Measurements from ENCODE around the gene SLC38A3.

Gene SLC38A3

GRCh38 chr3:50251220-50251619, 46.1 kb downstream of the SLC38A3 start:
- Histone ChIP-seq H3K23ac (ENCODE audit: low read depth, low read length, poor library complexity) (no peak overlapping the region), H3K36me3 (replicated peaks in 1 of 2; ENCODE audit: control insufficient read depth in 2 of 2, insufficient read depth in 2 of 2, low read length in 2 of 2) (peaks cover 65 to 78% of the 10 kb centered on the region in 2 donors), H2AFZ (ENCODE audit: low read length) (no peak overlapping the region), H2BK12ac (ENCODE audit: low read length) (no peak overlapping the region), H3K4me1 (ENCODE audit: control insufficient read depth in 2 of 2, insufficient read depth in 1 of 2, low read depth in 1 of 2, low read length in 2 of 2) (peaks cover 14 to 16% of the 10 kb centered on the region in 2 donors), H3K14ac (ENCODE audit: low read length) (no peak overlapping the region), H2BK5ac (ENCODE audit: low read length) (peak overlapping the region; percentile 71), H2BK120ac (ENCODE audit: low read depth, low read length) (no peak overlapping the region), H3K79me1 (ENCODE audit: low read depth, low read length) (peaks cover 53% of the 10 kb centered on the region), H4K91ac (ENCODE audit: low read depth, low read length, poor library complexity) (no peak overlapping the region), H2AK5ac (ENCODE audit: low read depth, low read length) (peak overlapping the region; percentile 27), H3K18ac (ENCODE audit: low read length) (no peak overlapping the region), H2BK15ac (ENCODE audit: low read length) (no peak overlapping the region), H4K8ac (ENCODE audit: low read depth, low read length) (peak overlapping the region; percentile 89), H3K4ac (ENCODE audit: low read length) (no peak overlapping the region), H3K9me3 (replicated peaks in 1 of 2; ENCODE audit: control insufficient read depth in 2 of 2, insufficient read depth in 1 of 2, low read depth in 1 of 2, low read length in 2 of 2) (no peaks in the 10 kb centered on the region), H3K27ac (replicated peaks; ENCODE audit: low read length) (no peak overlapping the region), H3K9ac (ENCODE audit: low read depth, low read length, poor library complexity) (peak overlapping the region; percentile 50), H3K4me3 (ENCODE audit: low read length in 2 of 2) (peak overlapping the region in 1 of 2 donors; percentile 13), H3K4me2 (ENCODE audit: insufficient read depth, low read length, poor library complexity, severe bottlenecking) (no peak overlapping the region), H3K27me3 (ENCODE audit: control insufficient read depth in 3 of 3, insufficient read depth in 3 of 3, low read depth in 1 of 3, low read length in 3 of 3) (no peaks in the 10 kb centered on the region)
- no CpG with 5 or more reads among the region's 8 CpGs for WGBS, 2 donors (ENCODE audit: extremely low coverage in 2 of 2, insufficient read length in 2 of 2, insufficient replicate concordance in 1 of 2)
- no peak for DNase-seq (ENCODE audit: low spot score)

GRCh38 chr3:50254577-50255250, 49.6 kb downstream of the SLC38A3 start:
- Histone ChIP-seq H2BK12ac (ENCODE audit: low read length) (no peak overlapping the region), H3K4me2 (ENCODE audit: insufficient read depth, low read length, poor library complexity, severe bottlenecking) (no peak overlapping the region), H2AK5ac (ENCODE audit: low read depth, low read length) (no peak overlapping the region), H3K4ac (ENCODE audit: low read length) (no peak overlapping the region), H3K14ac (ENCODE audit: low read length) (no peak overlapping the region), H3K36me3 (replicated peaks in 1 of 2; ENCODE audit: control insufficient read depth in 2 of 2, insufficient read depth in 2 of 2, low read length in 2 of 2) (peaks cover 72 to 94% of the 10 kb centered on the region in 2 donors), H2BK120ac (ENCODE audit: low read depth, low read length) (no peak overlapping the region), H2AFZ (ENCODE audit: low read length) (no peak overlapping the region), H3K23ac (ENCODE audit: low read depth, low read length, poor library complexity) (no peak overlapping the region), H3K27me3 (ENCODE audit: control insufficient read depth in 3 of 3, insufficient read depth in 3 of 3, low read depth in 1 of 3, low read length in 3 of 3) (no peaks in the 10 kb centered on the region), H3K4me3 (ENCODE audit: low read length in 2 of 2) (no peak overlapping the region), H3K79me1 (ENCODE audit: low read depth, low read length) (peaks cover 40% of the 10 kb centered on the region), H2BK15ac (ENCODE audit: low read length) (no peak overlapping the region), H2BK5ac (ENCODE audit: low read length) (no peak overlapping the region), H3K9ac (ENCODE audit: low read depth, low read length, poor library complexity) (peak overlapping the region; percentile 44), H4K91ac (ENCODE audit: low read depth, low read length, poor library complexity) (no peak overlapping the region), H3K4me1 (ENCODE audit: control insufficient read depth in 2 of 2, insufficient read depth in 1 of 2, low read depth in 1 of 2, low read length in 2 of 2) (peaks cover 19 to 27% of the 10 kb centered on the region in 2 donors), H4K8ac (ENCODE audit: low read depth, low read length) (no peak overlapping the region), H3K18ac (ENCODE audit: low read length) (no peak overlapping the region), H3K9me3 (replicated peaks in 1 of 2; ENCODE audit: control insufficient read depth in 2 of 2, insufficient read depth in 1 of 2, low read depth in 1 of 2, low read length in 2 of 2) (peaks cover 0 to 2% of the 10 kb centered on the region in 2 donors), H3K27ac (replicated peaks; ENCODE audit: low read length) (no peak overlapping the region)
- DNase-seq (ENCODE audit: low spot score), result no peak
- WGBS, 2 donors (ENCODE audit: extremely low coverage in 2 of 2, insufficient read length in 2 of 2, insufficient replicate concordance in 1 of 2), result no CpG with 5 or more reads among the region's 8 CpGs

GRCh38 chr3:50255251-50255615, 50.2 kb downstream of the SLC38A3 start:
- H3K27me3 ChIP-seq (ENCODE audit: control insufficient read depth in 3 of 3, insufficient read depth in 3 of 3, low read depth in 1 of 3, low read length in 3 of 3), result no peaks in the 10 kb centered on the region
- no peak overlapping the region for H3K14ac ChIP-seq (ENCODE audit: low read length)
- no peak overlapping the region for H2BK5ac ChIP-seq (ENCODE audit: low read length)
- H2BK12ac ChIP-seq (ENCODE audit: low read length), result no peak overlapping the region
- H3K4me3 ChIP-seq (ENCODE audit: low read length in 2 of 2), result no peak overlapping the region
- H3K4me1 ChIP-seq (ENCODE audit: control insufficient read depth in 2 of 2, insufficient read depth in 1 of 2, low read depth in 1 of 2, low read length in 2 of 2), result peaks cover 18 to 29% of the 10 kb centered on the region in 2 donors
- no peak overlapping the region for H2AFZ ChIP-seq (ENCODE audit: low read length)
- H2AK5ac ChIP-seq (ENCODE audit: low read depth, low read length), result no peak overlapping the region
- peaks cover 67 to 89% of the 10 kb centered on the region in 2 donors for H3K36me3 ChIP-seq (replicated peaks in 1 of 2; ENCODE audit: control insufficient read depth in 2 of 2, insufficient read depth in 2 of 2, low read length in 2 of 2)
- no peak overlapping the region for H3K4me2 ChIP-seq (ENCODE audit: insufficient read depth, low read length, poor library complexity, severe bottlenecking)
- H3K79me1 ChIP-seq (ENCODE audit: low read depth, low read length), result peaks cover 35% of the 10 kb centered on the region
- no peak for DNase-seq (ENCODE audit: low spot score)
- H2BK120ac ChIP-seq (ENCODE audit: low read depth, low read length), result no peak overlapping the region
- WGBS, 2 donors (ENCODE audit: extremely low coverage in 2 of 2, insufficient read length in 2 of 2, insufficient replicate concordance in 1 of 2), result no CpG with 5 or more reads among the region's 9 CpGs
- peaks cover 0 to 2% of the 10 kb centered on the region in 2 donors for H3K9me3 ChIP-seq (replicated peaks in 1 of 2; ENCODE audit: control insufficient read depth in 2 of 2, insufficient read depth in 1 of 2, low read depth in 1 of 2, low read length in 2 of 2)
- H4K91ac ChIP-seq (ENCODE audit: low read depth, low read length, poor library complexity), result no peak overlapping the region
- H4K8ac ChIP-seq (ENCODE audit: low read depth, low read length), result no peak overlapping the region
- no peak overlapping the region for H2BK15ac ChIP-seq (ENCODE audit: low read length)
- H3K27ac ChIP-seq (replicated peaks; ENCODE audit: low read length), result no peak overlapping the region
- H3K4ac ChIP-seq (ENCODE audit: low read length), result no peak overlapping the region
- H3K23ac ChIP-seq (ENCODE audit: low read depth, low read length, poor library complexity), result no peak overlapping the region
- H3K18ac ChIP-seq (ENCODE audit: low read length), result no peak overlapping the region
- H3K9ac ChIP-seq (ENCODE audit: low read depth, low read length, poor library complexity), result no peak overlapping the region

GRCh38 chr3:50256978-50257890, 52.2 kb downstream of the SLC38A3 start:
- Histone ChIP-seq H2BK15ac (ENCODE audit: low read length) (no peak overlapping the region), H3K4ac (ENCODE audit: low read length) (no peak overlapping the region), H3K14ac (ENCODE audit: low read length) (no peak overlapping the region), H3K4me3 (ENCODE audit: low read length in 2 of 2) (peak overlapping the region in 1 of 2 donors; percentile 37), H3K23ac (ENCODE audit: low read depth, low read length, poor library complexity) (peak overlapping the region; percentile 75), H2AK5ac (ENCODE audit: low read depth, low read length) (no peak overlapping the region), H3K27ac (replicated peaks; ENCODE audit: low read length) (no peak overlapping the region), H2BK120ac (ENCODE audit: low read depth, low read length) (no peak overlapping the region), H2AFZ (ENCODE audit: low read length) (no peak overlapping the region), H2BK5ac (ENCODE audit: low read length) (no peak overlapping the region), H3K4me2 (ENCODE audit: insufficient read depth, low read length, poor library complexity, severe bottlenecking) (no peak overlapping the region), H2BK12ac (ENCODE audit: low read length) (no peak overlapping the region), H3K9ac (ENCODE audit: low read depth, low read length, poor library complexity) (peak overlapping the region; percentile 75), H3K36me3 (replicated peaks in 1 of 2; ENCODE audit: control insufficient read depth in 2 of 2, insufficient read depth in 2 of 2, low read length in 2 of 2) (peaks cover 55 to 69% of the 10 kb centered on the region in 2 donors), H3K18ac (ENCODE audit: low read length) (peak overlapping the region; percentile 46), H4K8ac (ENCODE audit: low read depth, low read length) (no peak overlapping the region), H3K9me3 (replicated peaks in 1 of 2; ENCODE audit: control insufficient read depth in 2 of 2, insufficient read depth in 1 of 2, low read depth in 1 of 2, low read length in 2 of 2) (peaks cover 0 to 2% of the 10 kb centered on the region in 2 donors), H3K4me1 (ENCODE audit: control insufficient read depth in 2 of 2, insufficient read depth in 1 of 2, low read depth in 1 of 2, low read length in 2 of 2) (peaks cover 33 to 40% of the 10 kb centered on the region in 2 donors), H3K27me3 (ENCODE audit: control insufficient read depth in 3 of 3, insufficient read depth in 3 of 3, low read depth in 1 of 3, low read length in 3 of 3) (no peaks in the 10 kb centered on the region), H3K79me1 (ENCODE audit: low read depth, low read length) (peaks cover 22% of the 10 kb centered on the region), H4K91ac (ENCODE audit: low read depth, low read length, poor library complexity) (no peak overlapping the region)
- no CpG with 5 or more reads among the region's 20 CpGs for WGBS, 2 donors (ENCODE audit: extremely low coverage in 2 of 2, insufficient read length in 2 of 2, insufficient replicate concordance in 1 of 2)
- DNase-seq (ENCODE audit: low spot score), result no peak
